H9 (cell line): Measurements from ENCODE around the gene INSIG1. TPM values are rescaled to one million over a fixed set of nuclear protein-coding genes. Genes with fewer than 3 reads are reported as not detected.
A peak's percentile ranks its signal among the peaks of the same experiment; 100 is the strongest.

Experiments used
- DNase-seq: peaks from one replicate; pipeline ENCODE4 v3.0.0-alpha.2; 2017
- H2AFZ ChIP-seq: one replicate; pipeline ENCODE4 v1.6.1; 2013; ENCODE audit warnings: mild to moderate bottlenecking, low read length, control low read depth, moderate library complexity
- H2AK5ac ChIP-seq: 2 replicates; pipeline ENCODE4 v1.6.1; 2013; ENCODE audit warnings: low read length, control low read depth, mixed read lengths; ENCODE audit not compliant: insufficient read length
- H2BK120ac ChIP-seq: one replicate; pipeline ENCODE4 v1.6.1; 2013; ENCODE audit warnings: low read depth, mild to moderate bottlenecking, low read length, control low read depth, inconsistent platforms; ENCODE audit not compliant: poor library complexity, severe bottlenecking
- H2BK12ac ChIP-seq: 2 replicates; pipeline ENCODE4 v1.6.1; 2013; ENCODE audit warnings: low read length, control low read depth, mixed read lengths, low read depth; ENCODE audit not compliant: insufficient read length
- H2BK15ac ChIP-seq: 2 replicates; pipeline ENCODE4 v1.6.1; 2013; ENCODE audit warnings: low read depth, low read length, control low read depth
- H2BK20ac ChIP-seq: one replicate; pipeline ENCODE4 v1.6.1; 2013; ENCODE audit warnings: low read depth, mild to moderate bottlenecking, low read length, control low read depth, inconsistent platforms; ENCODE audit not compliant: poor library complexity, severe bottlenecking
- H2BK5ac ChIP-seq: 2 replicates; pipeline ENCODE4 v1.6.1; 2013; ENCODE audit warnings: low read length, control low read depth, mixed read lengths; ENCODE audit not compliant: insufficient read length
- H3K14ac ChIP-seq: 2 replicates; pipeline ENCODE4 v1.6.1; 2013; ENCODE audit warnings: low read length, control low read depth; ENCODE audit not compliant: insufficient read depth
- H3K18ac ChIP-seq: 2 replicates; pipeline ENCODE4 v1.6.1; 2013; ENCODE audit warnings: low read depth, mild to moderate bottlenecking, mixed read lengths, low read length, control low read depth; ENCODE audit not compliant: insufficient read length
- H3K23ac ChIP-seq: 2 replicates; pipeline ENCODE4 v1.6.1; 2013; ENCODE audit warnings: low read length, control low read depth, mixed read lengths, low read depth; ENCODE audit not compliant: insufficient read length
- H3K23me2 ChIP-seq: 2 replicates; pipeline ENCODE4 v1.6.1; 2013; ENCODE audit warnings: low read depth, mild to moderate bottlenecking, mixed read lengths, low read length, control low read depth; ENCODE audit not compliant: insufficient read length, poor library complexity, severe bottlenecking
- H3K27ac ChIP-seq: 2 replicates; pipeline ENCODE4 v1.5.1; 2013; ENCODE audit warnings: low read length, control low read depth, mixed read lengths, low read depth; ENCODE audit not compliant: insufficient read length
- H3K27me3 ChIP-seq: 2 replicates; pipeline ENCODE4 v1.6.1; 2013; ENCODE audit warnings: low read length, control low read depth, inconsistent platforms; ENCODE audit not compliant: insufficient read depth
- H3K4ac ChIP-seq: 2 replicates; pipeline ENCODE4 v1.6.1; 2013; ENCODE audit warnings: low read depth, mild to moderate bottlenecking, control low read depth, inconsistent platforms, low read length, moderate library complexity
- H3K4me1 ChIP-seq: 2 replicates; pipeline ENCODE4 v1.6.1; 2013; ENCODE audit warnings: low read length, control low read depth, inconsistent platforms; ENCODE audit not compliant: insufficient read depth
- H3K4me2 ChIP-seq: 2 replicates; pipeline ENCODE4 v1.6.1; 2013; ENCODE audit warnings: low read length, control low read depth, mixed read lengths; ENCODE audit not compliant: insufficient read length, insufficient read depth
- H3K56ac ChIP-seq: 2 replicates; pipeline ENCODE4 v1.6.1; 2013; ENCODE audit warnings: low read depth, mild to moderate bottlenecking, mixed read lengths, low read length, control low read depth; ENCODE audit not compliant: insufficient read length
- H3K79me1 ChIP-seq: 2 replicates; pipeline ENCODE4 v1.6.1; 2013; ENCODE audit warnings: low read depth, mild to moderate bottlenecking, moderate library complexity, low read length, control low read depth, inconsistent platforms; ENCODE audit not compliant: insufficient read depth, poor library complexity, severe bottlenecking
- H3K79me2 ChIP-seq: 2 replicates; pipeline ENCODE4 v1.6.1; 2013; ENCODE audit warnings: low read length, control low read depth, inconsistent platforms; ENCODE audit not compliant: insufficient read depth
- H3K9ac ChIP-seq: 2 replicates; pipeline ENCODE4 v1.6.1; 2013; ENCODE audit warnings: low read length, control low read depth, mixed read lengths; ENCODE audit not compliant: insufficient read length; ENCODE audit errors: extremely low read depth
- H3K9me3 ChIP-seq: one replicate; pipeline ENCODE4 v1.6.1; 2013; ENCODE audit warnings: low read depth, low read length, inconsistent platforms; ENCODE audit not compliant: control insufficient read depth
- H3T11ph ChIP-seq: one replicate; pipeline ENCODE4 v1.6.1; 2013; ENCODE audit warnings: mild to moderate bottlenecking, low read length, control low read depth, inconsistent platforms
- H4K20me1 ChIP-seq: one replicate; pipeline ENCODE4 v1.6.1; 2013; ENCODE audit not compliant: control insufficient read depth, insufficient read length, insufficient read depth
- H4K5ac ChIP-seq: 2 replicates; pipeline ENCODE4 v1.6.1; 2013; ENCODE audit warnings: low read depth, mild to moderate bottlenecking, mixed read lengths, low read length, control low read depth; ENCODE audit not compliant: insufficient read length
- H4K8ac ChIP-seq: replicated peaks from 2 replicates; pipeline ENCODE4 v1.6.1; 2013; ENCODE audit warnings: low read length, control low read depth, mixed read lengths, low read depth; ENCODE audit not compliant: insufficient read length
- H4K91ac ChIP-seq: 2 replicates; pipeline ENCODE4 v1.6.1; 2013; ENCODE audit warnings: low read depth, mild to moderate bottlenecking, moderate library complexity, mixed read lengths, low read length, control low read depth; ENCODE audit not compliant: insufficient read length
- H3K27ac Mint-ChIP-seq, 3 experiments: 2 replicates in 2 of 3; 3 replicates in 1 of 3; pipeline ENCODE4 v1.8.0; 2020 to 2021; ENCODE audit warnings: mixed read lengths in 3 of 3, mild to moderate bottlenecking in 1 of 3, moderate library complexity in 1 of 3
- H3K27me3 Mint-ChIP-seq: 2 replicates; pipeline ENCODE4 v1.8.0; 2021; ENCODE audit warnings: low read depth, mild to moderate bottlenecking, moderate library complexity, mixed read lengths
- H3K36me3 Mint-ChIP-seq, 3 experiments: 2 replicates in 2 of 3; 3 replicates in 1 of 3; pipeline ENCODE4 v1.8.0; 2020 to 2021; ENCODE audit warnings: low read depth in 3 of 3, mixed read lengths in 3 of 3; ENCODE audit not compliant: insufficient read depth in 1 of 3
- H3K4me1 Mint-ChIP-seq, 2 experiments: 2 replicates each; pipeline ENCODE4 v1.8.0; 2020; ENCODE audit warnings: mixed read lengths in 2 of 2
- H3K4me3 Mint-ChIP-seq, 2 experiments: 2 replicates in 1 of 2; 3 replicates in 1 of 2; pipeline ENCODE4 v1.8.0; 2020 to 2021; ENCODE audit warnings: mild to moderate bottlenecking in 2 of 2, mixed read lengths in 2 of 2, moderate library complexity in 1 of 2
- H3K9me3 Mint-ChIP-seq, 2 experiments: 2 replicates in 1 of 2; 3 replicates in 1 of 2; pipeline ENCODE4 v1.8.0; 2020; ENCODE audit warnings: mild to moderate bottlenecking in 2 of 2, mixed read lengths in 2 of 2, moderate library complexity in 1 of 2
- WGBS: extraction: QIAGEN DNeasy Blood & Tissue Kit; methylation state at CpG from one replicate; pipeline ENCODE4 v1.1.7; 2013; ENCODE audit warnings: missing lambda C conversion rate, low lambda C conversion rate, mixed read lengths; ENCODE audit not compliant: insufficient read length; ENCODE audit errors: extremely low coverage; 5-methylcytosine and 5-hydroxymethylcytosine counted together
- total RNA-seq: library from RNA; stranded (reverse); gene quantifications from 2 replicates; pipeline ENCODE4 v1.2.1, GENCODE V29; 2021
- TF ChIP-seq, protein P1 (sequence below): fragments of 200-600 bp; sonication (generic); conservative IDR thresholded peaks from 3 replicates; pipeline ENCODE4 v1.8.0; 2021; ENCODE audit warnings: antibody characterized with exemption, mild to moderate bottlenecking

Gene INSIG1
- total RNA-seq, 1 experiment from 2014 or later = 23.3 TPM

DNA sequence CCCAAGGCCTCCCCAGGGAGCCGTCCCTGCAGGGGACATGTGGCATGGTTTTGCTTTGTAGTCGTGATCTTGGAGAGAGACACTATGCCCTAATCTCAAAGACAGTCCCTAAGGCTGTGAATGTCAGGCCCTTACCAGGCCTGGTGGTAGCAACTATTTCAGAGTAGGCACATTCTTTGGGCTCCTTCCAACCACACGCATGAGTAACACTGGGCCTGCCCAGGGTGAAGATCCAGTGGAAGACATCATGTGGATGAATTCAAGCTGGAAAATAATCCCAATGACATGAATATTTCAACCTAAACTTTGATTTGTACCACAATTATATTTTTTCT is 39.5 kb upstream of the INSIG1 start:
- no peak overlapping the region for H3T11ph ChIP-seq
- no peaks in the 10 kb centered on the region for H3K27me3 ChIP-seq
- no peak overlapping the region for H4K8ac ChIP-seq
- WGBS = no CpG with 5 or more reads among the region's 3 CpGs
- H2BK20ac ChIP-seq = no peak overlapping the region
- no peak overlapping the region for H2AFZ ChIP-seq
- no peak overlapping the region for H2BK5ac ChIP-seq
- no peak overlapping the region for H3K4me2 ChIP-seq
- H2AK5ac ChIP-seq = no peak overlapping the region
- no peak overlapping the region for H3K14ac ChIP-seq
- no peak for DNase-seq
- H3K4ac ChIP-seq = no peak overlapping the region
- no peak overlapping the region for H2BK15ac ChIP-seq
- H4K91ac ChIP-seq = no peak overlapping the region
- H2BK120ac ChIP-seq = no peak overlapping the region
- no peaks in the 10 kb centered on the region for H3K9me3 Mint-ChIP-seq
- H3K9me3 ChIP-seq = no peaks in the 10 kb centered on the region
- TF ChIP-seq, protein P1, sequence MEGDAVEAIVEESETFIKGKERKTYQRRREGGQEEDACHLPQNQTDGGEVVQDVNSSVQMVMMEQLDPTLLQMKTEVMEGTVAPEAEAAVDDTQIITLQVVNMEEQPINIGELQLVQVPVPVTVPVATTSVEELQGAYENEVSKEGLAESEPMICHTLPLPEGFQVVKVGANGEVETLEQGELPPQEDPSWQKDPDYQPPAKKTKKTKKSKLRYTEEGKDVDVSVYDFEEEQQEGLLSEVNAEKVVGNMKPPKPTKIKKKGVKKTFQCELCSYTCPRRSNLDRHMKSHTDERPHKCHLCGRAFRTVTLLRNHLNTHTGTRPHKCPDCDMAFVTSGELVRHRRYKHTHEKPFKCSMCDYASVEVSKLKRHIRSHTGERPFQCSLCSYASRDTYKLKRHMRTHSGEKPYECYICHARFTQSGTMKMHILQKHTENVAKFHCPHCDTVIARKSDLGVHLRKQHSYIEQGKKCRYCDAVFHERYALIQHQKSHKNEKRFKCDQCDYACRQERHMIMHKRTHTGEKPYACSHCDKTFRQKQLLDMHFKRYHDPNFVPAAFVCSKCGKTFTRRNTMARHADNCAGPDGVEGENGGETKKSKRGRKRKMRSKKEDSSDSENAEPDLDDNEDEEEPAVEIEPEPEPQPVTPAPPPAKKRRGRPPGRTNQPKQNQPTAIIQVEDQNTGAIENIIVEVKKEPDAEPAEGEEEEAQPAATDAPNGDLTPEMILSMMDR = no peak
- H3K18ac ChIP-seq = no peak overlapping the region
- H2BK12ac ChIP-seq = no peak overlapping the region
- H3K27me3 Mint-ChIP-seq = peaks cover 14% of the 10 kb centered on the region
- H3K27ac Mint-ChIP-seq = peak overlapping the region in 1 of 3 experiments; percentile 72; a peak in 2 of 7 replicates
- no peaks in the 10 kb centered on the region for H3K23me2 ChIP-seq
- H3K79me2 ChIP-seq = no peaks in the 10 kb centered on the region
- H3K27ac ChIP-seq = no peak overlapping the region
- peaks cover 2 to 4% of the 10 kb centered on the region in 2 experiments; a peak in 2 of 4 replicates for H3K4me1 Mint-ChIP-seq
- H3K4me1 ChIP-seq = no peaks in the 10 kb centered on the region
- H3K4me3 Mint-ChIP-seq = no peak overlapping the region
- no peak overlapping the region for H4K5ac ChIP-seq
- no peaks in the 10 kb centered on the region for H4K20me1 ChIP-seq
- no peak overlapping the region for H3K56ac ChIP-seq
- H3K79me1 ChIP-seq = no peaks in the 10 kb centered on the region
- H3K23ac ChIP-seq = no peak overlapping the region
- H3K36me3 Mint-ChIP-seq = no peaks in the 10 kb centered on the region
- H3K9ac ChIP-seq = no peak overlapping the region
